HG02970 (cell line): Measurements from ENCODE around the gene ETNK2.

ENCODE experiments used
- ATAC-seq: cut with Tn5 transposase; IDR thresholded peaks from one replicate; pipeline ENCODE4 v1.9.1; 2021; ENCODE audit warnings: mild to moderate bottlenecking, moderate library complexity, moderate number of reproducible peaks; ENCODE audit not compliant: unreplicated experiment, low FRiP score

Gene ETNK2

DNA sequence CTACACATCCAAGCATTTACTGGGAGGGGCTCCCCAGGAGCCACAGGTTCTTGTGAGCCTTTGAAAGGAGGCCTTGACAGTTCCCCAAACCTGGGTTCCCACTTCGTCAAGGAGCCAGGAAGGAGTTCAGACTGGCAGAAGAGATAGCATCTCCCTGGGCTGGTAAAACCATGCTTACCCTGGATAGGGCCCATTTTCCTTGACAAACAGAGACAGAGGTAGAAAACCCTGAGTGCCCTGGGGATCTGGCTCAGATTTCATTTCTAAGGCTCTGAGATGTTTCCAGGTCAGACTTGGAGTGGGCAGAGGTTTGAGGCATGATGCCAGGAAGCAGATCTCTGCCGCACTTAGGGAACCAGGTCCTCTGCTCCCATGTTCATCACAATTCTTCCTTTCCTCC lies 2.7 kb downstream of the ETNK2 start:
- ATAC-seq = no peak

DNA sequence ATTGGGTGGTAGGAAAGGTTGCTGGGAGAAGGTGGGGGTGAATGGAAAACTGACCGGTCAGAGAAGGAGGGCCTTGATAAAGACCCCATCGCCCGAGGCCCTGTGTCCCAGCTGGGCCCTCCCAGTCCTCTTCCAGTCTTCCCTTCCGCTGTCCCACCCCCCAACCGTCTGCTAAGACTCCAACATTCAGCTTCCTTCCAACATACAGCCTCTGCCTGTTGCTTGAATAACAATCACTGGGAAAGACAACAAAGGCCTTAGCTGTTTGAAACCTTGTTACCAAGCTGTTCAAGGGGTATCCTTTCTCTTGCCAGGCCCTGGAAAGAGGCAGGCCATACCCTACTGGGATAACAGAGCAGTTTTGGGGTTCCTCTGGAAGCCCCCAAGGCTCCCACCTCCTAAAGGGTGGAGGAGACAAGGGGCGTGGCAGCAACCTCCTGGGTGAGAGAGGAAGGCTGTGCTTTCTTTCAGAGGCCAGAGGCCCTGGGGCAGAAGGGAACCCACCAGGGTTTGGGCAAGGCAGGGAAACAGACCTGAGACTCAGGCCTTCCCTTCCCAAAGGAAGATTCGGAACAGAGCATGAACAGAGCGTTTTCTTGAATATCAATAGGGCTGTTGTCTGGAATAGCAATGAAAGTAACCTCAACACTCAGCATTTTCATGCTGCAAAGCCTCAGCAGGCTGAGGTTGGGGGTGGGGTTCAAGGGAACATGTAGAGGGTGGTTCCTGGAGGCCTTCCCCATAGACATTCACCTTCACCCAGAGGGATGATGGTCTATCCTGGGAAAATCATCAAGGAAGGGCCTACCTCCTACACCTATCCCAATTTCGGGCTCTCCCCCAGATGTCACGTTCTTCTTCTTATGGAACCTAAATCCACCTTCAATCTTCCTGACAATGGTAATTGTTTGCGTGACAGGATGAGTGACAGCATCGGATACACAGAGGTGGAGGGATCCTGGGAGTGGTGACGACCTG lies 4.1 kb downstream of the ETNK2 start:
- no peak for ATAC-seq

DNA sequence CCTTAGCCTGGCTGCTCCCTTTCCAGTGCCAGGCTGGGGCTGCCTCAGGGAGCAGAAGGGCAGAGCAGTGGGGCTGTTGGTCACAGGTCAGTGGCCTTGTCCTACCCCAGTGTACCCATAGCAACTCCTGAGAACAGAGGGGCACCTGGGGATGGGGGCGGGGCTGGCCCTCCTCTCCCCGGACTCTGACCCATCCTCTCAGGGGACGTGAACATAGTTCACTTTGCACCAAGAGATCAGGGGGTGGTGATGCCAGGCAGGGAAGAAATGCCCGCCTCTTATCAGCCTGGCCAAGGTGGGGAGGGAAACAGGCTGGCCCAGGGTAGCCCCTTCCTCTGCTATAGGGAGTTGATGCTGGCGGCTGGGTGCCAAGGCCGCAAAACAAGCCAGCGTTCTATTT lies 4.9 kb downstream of the ETNK2 start:
- no peak for ATAC-seq

DNA sequence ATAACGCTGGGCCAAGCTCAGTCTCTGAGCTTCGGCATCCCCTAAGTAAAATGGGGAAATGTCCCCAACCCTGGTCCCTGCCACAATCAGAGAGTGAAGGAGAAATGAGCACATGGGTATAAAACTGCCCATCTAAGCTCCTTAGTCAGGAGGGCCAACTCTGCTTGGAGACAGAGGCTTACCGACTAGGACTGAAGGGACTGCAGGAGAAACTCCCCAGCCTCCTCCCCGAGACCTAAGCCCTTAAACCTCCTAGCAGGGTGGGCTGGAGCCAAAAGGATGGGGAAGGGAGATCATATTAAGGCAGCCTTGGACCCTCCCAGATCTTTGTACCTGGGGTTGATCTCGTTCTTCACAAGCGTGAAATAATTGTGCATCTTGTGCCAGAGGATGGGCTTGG lies 5.5 kb downstream of the ETNK2 start:
- ATAC-seq = no peak

DNA sequence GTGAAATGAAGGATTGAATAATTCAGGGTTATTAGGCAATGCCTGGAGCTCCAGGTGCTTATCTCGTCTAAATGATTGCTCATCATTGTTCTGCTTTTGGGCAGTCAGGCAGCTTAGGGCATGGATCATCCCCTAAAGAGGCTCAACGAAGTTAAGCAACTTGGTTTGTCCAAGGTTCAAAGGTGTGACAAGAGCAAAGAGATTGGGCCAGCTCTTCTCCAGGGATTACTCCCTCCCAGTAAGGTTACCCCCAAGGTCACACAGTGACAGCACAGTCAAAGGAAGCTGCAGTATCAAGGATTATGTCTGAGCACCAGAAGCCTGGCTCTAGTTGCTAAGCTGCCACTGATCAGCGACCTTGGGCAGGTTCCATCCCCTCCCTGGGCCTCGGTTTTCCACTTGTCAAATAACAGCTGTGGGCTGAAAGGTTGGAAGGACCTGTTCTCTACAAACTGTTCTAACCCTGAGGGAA lies 6.8 kb downstream of the ETNK2 start:
- ATAC-seq = no peak

DNA sequence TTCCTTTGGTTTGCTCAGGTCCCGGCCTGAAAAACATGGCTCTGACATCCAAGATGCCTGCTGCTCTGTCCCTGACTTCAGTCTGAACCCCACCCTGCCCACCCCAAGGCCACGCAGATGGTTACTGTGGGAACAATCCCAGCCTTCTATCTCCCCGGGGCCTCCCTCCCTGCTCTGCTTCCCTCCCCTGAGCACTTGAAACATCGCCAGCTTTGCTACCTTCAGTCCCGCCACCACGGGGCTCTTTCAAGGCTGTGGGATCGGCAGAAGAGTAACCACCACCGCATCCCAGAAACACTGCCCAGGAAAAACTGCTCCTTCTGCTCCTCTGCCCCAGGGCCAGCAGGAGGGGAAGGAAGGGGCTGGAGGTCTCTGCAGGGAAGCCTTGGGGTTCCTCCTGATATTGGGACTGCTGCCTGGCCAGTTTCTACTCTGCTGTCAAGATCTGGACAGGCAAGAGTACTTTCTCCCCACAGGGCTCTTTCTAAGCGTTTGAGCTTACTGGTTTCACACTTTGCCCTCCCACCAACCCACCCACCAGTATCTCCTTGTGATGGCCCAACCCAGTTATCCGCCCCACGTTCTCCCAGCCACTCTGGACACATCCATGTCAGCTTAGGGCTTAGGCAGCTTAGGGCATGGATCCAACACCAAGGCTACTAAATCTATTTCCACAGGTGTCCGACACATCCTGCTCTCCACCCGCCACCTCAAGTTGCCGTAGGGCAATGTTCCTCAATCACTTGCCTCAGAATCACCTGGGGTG lies 8.4 kb downstream of the ETNK2 start:
- ATAC-seq = no peak

DNA sequence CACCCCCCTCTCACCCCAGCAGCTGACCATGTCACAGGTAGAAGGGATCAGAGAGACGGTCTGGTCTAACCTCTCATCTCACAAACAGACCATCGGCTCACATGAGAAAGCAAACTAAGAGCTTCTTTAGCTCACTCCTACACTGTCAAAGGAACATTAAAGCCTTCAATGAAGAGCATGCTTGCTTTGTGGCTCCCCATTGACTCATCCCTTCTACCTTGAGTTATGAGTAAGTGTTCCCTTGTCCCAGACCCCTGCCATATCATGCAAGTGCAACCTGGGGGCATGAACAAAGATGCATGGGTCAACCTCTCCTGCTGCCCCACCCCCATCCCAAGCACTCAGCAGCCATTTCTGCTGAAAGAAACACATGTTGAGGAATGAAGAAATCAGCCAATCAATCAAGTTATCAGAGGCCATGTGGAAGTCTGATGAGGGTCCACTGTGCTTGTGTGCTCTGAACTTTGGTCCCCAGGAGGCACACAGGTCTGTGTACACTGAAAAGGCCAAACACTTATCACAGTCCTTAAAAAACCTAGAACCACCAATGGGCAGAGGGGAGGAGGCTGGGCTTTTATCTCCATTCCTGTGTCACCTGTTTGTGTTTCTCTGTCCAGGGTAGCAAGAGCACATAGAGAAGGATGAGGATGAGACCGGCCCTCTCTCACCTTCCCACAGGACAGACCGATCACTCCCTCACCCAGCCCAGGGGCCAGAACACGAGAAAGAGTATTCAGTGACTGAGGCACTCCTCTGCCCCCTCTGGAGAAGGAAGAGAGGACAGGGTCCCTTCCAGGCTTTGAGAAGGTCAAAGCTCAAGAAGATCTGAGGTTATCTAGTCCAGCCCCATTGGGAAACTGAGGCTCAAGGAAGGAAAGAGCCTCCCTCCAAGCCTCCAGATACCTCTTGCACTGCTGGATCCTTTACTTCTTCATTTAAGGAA lies 9.5 kb downstream of the ETNK2 start:
- ATAC-seq = no peak

DNA sequence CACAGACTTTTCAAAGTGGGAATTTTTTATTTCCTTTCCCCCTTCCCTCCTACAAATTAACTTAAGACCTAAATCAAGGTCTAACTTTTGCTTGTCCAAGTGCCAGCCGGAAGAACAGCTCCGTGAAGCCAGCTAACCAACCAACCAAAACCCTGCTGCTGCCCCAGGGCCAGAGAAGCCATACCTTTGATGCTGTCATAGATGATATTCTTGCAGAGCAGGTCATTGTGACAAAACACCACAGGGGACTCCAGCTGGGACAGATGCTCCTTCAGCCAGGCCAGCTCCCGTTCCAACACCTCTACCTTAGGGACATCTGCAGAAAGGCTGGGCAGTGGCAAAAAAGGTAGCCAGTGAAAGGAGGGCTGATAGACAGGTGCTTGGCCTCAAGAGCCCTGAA lies 10.7 kb downstream of the ETNK2 start:
- ATAC-seq = no peak

DNA sequence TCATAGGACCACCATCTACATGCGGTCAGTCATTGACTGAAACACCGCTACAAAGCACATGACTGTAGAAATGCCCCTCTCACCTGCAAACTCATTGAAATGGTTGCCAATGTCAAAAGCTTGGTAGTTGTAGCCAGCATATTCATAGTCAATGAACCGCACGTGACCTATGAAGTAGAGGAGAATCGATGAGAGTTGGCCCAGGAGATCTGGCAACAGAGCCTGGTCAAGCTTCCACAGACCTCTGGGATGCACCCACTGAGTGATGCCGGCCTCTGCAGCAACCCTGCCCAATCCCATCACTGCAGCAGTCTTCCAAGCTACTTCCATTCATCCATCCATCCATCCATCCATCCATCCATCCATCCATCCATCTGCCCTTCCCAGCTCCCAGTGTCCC lies 11.9 kb downstream of the ETNK2 start:
- no peak for ATAC-seq

DNA sequence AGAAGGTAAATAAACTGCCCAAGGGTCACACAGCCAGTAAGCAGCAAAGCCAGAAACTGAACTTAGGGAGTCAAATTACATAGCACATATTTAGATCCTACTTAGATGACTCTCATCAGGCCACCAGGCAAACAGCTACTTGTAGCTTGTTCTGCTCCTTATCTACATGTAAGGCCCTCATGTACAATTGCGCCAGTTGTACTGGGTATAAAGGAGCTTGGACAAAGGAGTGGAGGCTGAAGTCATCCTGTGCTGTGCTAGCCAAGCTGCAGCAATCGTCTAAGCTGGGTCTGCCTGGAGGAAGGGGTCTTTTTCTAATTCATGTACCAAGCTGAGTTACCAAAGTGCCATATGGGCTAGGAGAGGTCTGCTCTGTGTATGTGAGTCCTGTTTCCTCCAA lies 12.8 kb downstream of the ETNK2 start:
- ATAC-seq = no peak

DNA sequence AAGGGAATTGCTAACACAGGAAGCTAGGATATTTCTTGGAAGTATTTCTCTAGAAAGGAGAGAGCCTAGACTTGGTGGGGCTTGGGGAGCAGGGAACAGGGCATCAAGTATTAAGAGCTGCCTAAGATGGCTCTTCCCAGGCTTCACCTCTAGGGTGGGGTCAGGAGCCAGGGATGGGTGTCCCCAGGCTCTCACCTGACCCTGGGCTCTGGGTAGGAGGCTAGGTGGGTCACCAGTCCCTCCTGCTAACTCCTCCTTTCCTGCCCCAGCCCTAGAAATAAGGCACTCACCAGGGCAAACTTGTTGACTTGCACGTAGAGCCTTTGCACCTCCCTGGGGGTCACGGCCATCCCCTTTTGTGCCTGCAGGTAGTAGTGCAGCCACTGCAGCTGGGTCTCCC lies 15.0 kb downstream of the ETNK2 start:
- no peak for ATAC-seq

DNA sequence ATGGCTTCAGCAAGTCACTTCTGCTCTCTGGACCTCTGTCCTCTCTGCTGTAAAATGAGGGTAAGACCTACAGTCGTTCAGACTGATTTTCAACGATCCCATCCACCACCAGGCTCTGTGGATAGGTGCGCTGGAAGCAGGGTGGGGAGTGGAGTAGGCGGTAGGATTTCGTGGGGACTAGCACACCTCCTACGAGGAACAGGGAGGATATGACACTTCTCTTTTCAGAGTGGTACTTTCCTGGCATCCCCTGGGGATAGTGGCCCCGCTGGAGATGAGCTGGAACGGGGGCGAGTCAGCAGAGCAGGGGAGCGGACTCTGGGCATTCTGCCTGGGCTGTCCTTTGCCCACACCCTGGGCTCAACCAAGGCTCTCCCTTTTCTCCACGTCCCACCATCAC lies 17.7 kb downstream of the ETNK2 start:
- no peak for ATAC-seq

DNA sequence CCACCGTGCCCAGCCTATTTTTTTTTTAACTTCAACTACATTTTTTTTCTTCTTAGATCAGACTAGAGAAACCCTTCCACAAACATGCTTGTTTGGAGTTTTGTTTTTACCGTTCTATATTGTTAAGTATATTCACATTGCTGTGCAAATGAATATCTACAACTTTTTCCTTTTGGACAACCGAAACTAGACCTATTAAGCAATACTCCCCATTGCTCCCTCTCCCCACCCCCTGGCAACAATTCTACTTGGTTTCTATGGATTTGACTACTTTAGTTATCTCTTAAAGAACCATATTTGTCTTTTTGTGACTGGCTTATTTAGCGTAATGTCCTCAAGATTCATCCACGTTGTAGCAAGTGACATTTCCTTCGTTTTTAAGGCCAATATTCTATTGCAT lies 19.1 kb downstream of the ETNK2 start:
- ATAC-seq = no peak

DNA sequence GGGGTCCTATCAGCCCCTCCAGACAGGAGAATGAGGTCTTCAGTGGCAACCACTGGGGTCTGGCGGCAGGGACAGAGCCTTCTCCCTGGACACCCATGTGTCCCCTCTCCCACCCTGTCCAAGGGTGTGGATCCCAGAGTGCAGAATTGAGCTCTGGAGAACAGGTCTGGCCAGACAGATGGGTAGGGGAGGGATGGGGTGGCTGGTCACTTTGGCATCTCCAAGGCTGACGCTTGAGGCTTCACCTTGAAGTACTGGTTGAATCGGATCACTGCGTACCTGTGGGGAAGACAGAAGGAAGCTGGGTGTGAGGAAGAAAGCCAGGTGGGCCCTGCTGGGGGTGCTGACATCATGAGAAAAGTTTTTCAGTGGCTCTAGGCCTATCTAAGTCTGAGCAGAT lies 19.9 kb downstream of the ETNK2 start:
- ATAC-seq = no peak

DNA sequence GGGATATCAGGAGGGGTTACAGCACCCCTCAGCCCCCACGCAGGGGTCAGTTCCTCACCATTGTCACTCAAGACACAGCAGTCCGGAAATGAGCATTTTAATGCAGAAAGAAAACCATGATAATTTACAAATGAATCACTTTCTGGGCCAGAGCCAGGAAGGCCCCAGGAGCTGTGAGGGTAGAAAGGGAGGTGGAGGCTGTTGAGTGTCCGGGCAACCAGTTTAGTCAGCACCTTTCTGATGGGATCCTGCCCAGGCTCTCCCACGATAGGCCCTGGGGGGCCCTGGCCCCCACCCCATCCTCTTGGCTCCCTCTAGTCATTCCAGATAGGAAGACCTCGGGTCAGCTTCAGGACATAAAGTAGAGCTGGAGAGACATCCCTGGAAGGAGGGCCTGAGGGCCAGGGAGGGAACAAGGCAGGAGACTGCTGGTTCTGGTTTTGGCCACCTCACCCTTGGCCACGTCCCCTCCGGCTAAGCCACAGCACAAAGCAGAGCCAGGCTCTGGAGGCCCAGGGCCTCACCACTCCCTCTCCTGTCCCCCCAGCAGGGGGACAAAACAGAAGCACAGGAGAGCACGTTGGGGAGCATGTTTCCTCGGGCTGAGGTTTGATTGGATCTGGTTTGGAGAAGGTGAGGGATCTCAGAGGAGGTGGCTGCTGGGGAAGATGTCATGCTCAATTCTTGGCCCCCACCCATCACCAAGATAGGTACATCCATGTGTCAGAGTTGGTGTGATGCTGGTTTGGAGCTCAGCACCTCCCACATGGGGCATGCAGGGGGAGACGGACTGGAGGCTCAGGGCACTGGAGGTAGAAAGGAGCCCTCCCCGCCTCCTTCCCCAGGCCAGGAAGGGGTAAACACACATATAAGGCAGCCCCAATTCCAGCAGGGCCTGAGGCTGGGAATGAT lies 20.6 kb downstream of the ETNK2 start:
- no peak for ATAC-seq

DNA sequence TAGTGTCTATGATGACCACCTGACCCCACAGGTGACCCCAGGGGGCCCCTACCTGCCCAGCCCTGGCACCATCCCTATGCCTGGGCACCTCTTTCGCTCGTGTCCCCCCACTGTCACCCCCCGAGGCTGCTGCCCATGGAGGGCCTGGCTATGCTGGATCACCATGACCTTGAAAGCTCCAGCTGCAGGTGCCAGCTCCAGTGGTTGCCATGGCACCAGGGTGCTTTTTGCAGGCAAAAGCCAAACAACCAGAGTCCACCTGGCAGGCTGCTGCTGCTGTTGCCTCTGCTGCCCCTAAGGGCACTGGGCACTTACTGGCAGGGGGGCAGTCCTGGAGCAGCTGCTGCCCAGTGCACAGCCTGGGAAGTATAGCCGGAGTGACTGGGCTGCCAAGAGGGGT lies 21.7 kb downstream of the ETNK2 start:
- no peak for ATAC-seq

DNA sequence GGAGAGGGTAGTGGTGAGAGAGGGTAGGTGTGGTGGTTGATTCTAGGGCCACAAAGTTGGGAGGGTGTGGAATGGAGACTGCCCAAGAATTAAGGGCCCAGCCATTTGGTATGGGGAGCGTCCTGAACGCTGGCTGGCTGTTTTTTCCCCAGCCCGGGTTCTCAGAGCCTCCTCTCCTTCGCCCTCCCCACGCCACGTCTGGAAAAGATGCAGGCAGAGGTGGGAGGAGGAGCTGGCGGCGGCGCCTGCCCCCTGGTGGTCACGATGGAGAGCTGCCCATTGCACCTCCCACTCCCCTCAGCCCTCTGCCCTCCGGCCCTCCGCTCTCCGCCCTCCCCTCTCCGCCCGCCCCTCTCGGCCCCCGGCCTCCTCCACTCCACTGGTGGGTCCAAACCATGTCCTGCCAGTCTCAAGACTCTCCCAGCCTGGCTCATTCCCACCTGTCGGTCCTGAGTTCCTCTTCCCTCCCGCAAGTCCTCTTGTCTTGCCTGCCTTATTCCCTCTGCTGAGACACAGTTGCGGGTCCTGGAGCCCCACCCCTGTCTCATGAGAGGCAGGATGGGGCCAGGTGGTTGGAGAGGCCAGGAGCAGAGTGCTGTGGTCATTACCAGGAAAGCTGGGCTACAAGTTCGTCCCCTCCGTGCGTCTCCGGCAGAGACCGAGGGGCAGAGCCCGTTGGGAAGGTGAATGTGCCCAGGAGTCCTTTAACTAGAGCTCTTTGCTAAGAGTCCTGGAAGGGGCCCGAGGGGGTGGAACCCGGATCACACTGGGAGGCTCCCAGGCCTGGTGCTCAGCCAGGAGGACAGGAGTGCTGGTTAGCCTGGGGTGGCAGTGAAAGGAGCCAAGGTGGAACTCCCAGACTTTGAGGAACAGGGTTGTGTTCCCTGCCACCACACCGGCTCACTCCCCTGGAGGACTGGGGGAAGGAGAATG lies 22.6 kb downstream of the ETNK2 start:
- no peak for ATAC-seq

DNA sequence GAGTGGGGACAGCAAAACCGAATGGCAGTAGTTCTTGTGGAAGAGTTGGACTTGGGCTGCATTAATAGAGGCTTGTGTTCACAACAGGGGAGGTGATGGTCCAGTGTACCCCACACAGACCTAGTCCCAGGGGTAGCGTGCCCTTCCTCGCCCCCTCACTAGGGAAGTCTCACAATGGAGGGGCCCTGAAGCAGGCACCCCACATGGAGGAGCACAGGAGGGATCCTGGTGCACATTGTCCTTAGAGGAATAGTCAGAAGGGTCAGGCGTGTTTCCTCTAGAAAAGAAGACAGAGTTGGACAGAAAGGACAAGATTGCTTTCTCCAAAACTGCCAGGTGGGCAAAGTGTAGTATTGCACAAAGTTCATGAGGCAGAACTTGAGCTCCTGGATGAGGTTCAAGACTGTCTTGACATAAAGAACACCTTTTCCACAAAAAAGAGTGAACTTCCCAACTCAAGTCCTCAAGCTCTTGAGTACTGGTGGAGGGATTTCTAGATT lies 23.3 kb downstream of the ETNK2 start:
- no peak for ATAC-seq
